Stimulated activated CD8-positive, alpha-beta memory T cell treated with anti-CD3 and anti-CD28 coated beads, Interleukin-7, amount 100 ng/mL, for 48 hours (primary cell): ENCODE measurements around the gene ZNF771.
"Not testable (repeated sequence)": the region's sequence is repeated elsewhere in the genome, so short reads cannot be mapped to it uniquely, and the experiment has no call there.

Experiments
- DNase-seq, 2 donors: peaks; one replicate each; pipeline ENCODE4 v3.0.0-alpha.2; 2020; ENCODE audit warnings: low read depth in 1 of 2; ENCODE audit errors: extremely low read depth in 1 of 2

Gene ZNF771

GRCh38 chr16:30375864-30376263, 31.5 kb upstream of the ZNF771 start:
- no peak for DNase-seq

GRCh38 chr16:30376461-30376902, 30.9 kb upstream of the ZNF771 start:
- DNase-seq = no peak

- DNase-seq = no peak
Observed at GRCh38 chr16:30377050-30377811, 30.2 kb upstream of the ZNF771 start.

GRCh38 chr16:30377812-30378235, 29.6 kb upstream of the ZNF771 start:
- DNase-seq = peak; percentile 57 to 80

GRCh38 chr16:30378236-30379157, 28.9 kb upstream of the ZNF771 start:
- DNase-seq = peak; percentile 98 to 100

GRCh38 chr16:30379158-30379783, 28.1 kb upstream of the ZNF771 start:
- no peak for DNase-seq

GRCh38 chr16:30380072-30380802, 27.2 kb upstream of the ZNF771 start:
- no peak for DNase-seq

- DNase-seq = no peak
Observed at GRCh38 chr16:30380803-30381208, 26.6 kb upstream of the ZNF771 start.

GRCh38 chr16:30381291-30382041, 25.9 kb upstream of the ZNF771 start:
- DNase-seq = no peak

GRCh38 chr16:30382111-30382881, 25.1 kb upstream of the ZNF771 start, which contains the start of gene SEPTIN1:
TSS of gene SEPTIN1 (minus strand) at chr16:30382561. CDS start at chr16:30382542, 19 bp downstream.
- DNase-seq = peak; percentile 65 to 81

- DNase-seq = no peak
Observed at GRCh38 chr16:30383521-30383920, 23.9 kb upstream of the ZNF771 start.

- no peak for DNase-seq
Observed at GRCh38 chr16:30394592-30395154, 12.7 kb upstream of the ZNF771 start.

GRCh38 chr16:30395155-30395991, 12.0 kb upstream of the ZNF771 start, which contains the start of gene ZNF48:
TSS of gene ZNF48 (plus strand) at chr16:30395420. CDS start at chr16:30395795, 375 bp downstream.
- DNase-seq = no peak

GRCh38 chr16:30395992-30396585, 11.3 kb upstream of the ZNF771 start:
- DNase-seq = no peak

- DNase-seq = not testable (repeated sequence)
Observed at GRCh38 chr16:30396627-30397026, 10.8 kb upstream of the ZNF771 start.

- DNase-seq = no peak
Observed at GRCh38 chr16:30397056-30397455, 10.3 kb upstream of the ZNF771 start.
